SK-N-MC (cell line): ENCODE results near the gene KRTAP5-1.

Experiments
- EZH2 ChIP-seq: fragments of 200-600 bp; sonication (generic); IDR thresholded peaks from one replicate; pipeline ENCODE4 v1.6.1; 2017; ENCODE audit warnings: antibody characterized with exemption
- FOXP2 ChIP-seq: optimal IDR thresholded peaks from 2 replicates; pipeline ENCODE3; 2011; ENCODE audit warnings: mild to moderate bottlenecking, moderate library complexity; ENCODE audit not compliant: insufficient read depth; ENCODE audit errors: extremely low read length, control extremely low read depth
- POLR2AphosphoS5 ChIP-seq: IDR thresholded peaks from 2 replicates; pipeline ENCODE4 v1.6.1; 2012; ENCODE audit warnings: mild to moderate bottlenecking, low read depth, low read length, borderline replicate concordance

DNA sequence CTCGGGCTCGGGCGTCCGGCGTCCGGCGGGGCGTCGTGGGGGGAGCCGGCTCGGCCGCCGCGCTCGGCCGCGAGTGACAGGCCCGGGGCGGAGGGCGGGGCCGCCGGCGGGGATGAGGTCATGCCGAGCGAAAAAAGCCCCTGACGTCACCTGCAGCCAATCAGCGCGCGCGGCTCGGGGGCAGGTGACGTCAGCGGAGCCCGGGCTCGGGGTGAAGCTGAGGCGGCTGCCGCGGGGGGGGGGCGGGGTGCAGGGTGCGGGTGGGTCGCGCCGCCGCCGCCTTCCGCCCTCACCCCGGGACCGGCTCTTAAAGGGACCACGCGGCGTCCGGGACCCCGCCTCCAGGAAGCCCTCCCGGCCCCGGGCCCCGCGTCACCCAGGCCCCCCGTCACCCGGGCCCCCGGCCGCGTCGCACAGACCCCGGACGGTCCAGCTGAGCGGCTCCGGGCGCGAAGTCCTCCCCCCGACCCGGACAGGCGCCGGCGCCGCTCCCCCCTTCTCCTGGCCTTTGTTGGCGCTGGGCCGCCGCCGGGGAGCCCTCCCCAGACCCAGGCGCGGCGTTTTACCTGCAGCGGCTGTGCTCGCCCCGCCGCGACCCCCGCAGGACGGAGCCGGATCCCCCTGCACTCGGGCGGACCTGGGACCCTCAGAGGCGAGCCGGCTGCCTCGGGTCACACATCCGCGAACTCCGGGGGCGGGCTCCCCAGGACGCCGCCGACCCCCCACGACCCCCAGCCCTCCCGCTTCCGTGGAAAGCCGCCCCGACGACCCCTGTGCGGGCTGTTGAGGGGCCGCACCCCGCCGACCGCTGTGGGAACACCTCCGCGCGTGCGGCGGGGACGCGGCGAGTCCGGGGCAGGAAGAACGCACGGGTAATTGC is 12.6 kb downstream of the KRTAP5-1 start, which contains the start of gene DUSP8:
- TF ChIP-seq EZH2 (no peak), FOXP2 (no peak), POLR2AphosphoS5 (no peak)
